H1 (cell line): Measurements from ENCODE around the gene GLP1R. TPM values are rescaled to one million over a fixed set of nuclear protein-coding genes. Genes with fewer than 3 reads are reported as not detected.

Source experiments
- CTCF ChIA-PET: fragments of 300-600 bp; sonication (Branson Sonifier 250); formaldehyde crosslinking; loops from one replicate; lab custom pipeline; 2021; ENCODE audit not compliant: partially characterized antibody; lab: Charles Lee
- POLR2A ChIA-PET: fragments of 300-600 bp; sonication (Branson Sonifier 250); formaldehyde crosslinking; loops from one replicate; lab custom pipeline; 2021; ENCODE audit warnings: inconsistent platforms; ENCODE audit not compliant: partially characterized antibody; lab: Charles Lee
- DNase-seq, 2 experiments: peaks; one replicate each; pipeline versions ENCODE4 v3.0.0 to v3.0.0-alpha.2; 2010 to 2022; ENCODE audit warnings: low spot score in 2 of 2, low read depth in 1 of 2, mixed read lengths in 1 of 2
- FAIRE-seq: peaks from 2 replicates; lab custom pipeline; 2011; peaks lifted over from hg19 to GRCh38; lab: Jason Lieb, UNC
- H2AFZ ChIP-seq: 2 replicates; pipeline ENCODE4 v1.8.1; 2012; ENCODE audit warnings: low read length, inconsistent platforms
- H2AK5ac ChIP-seq: 2 replicates; pipeline ENCODE4 v1.6.1; 2013; ENCODE audit warnings: low read depth, low read length
- H2BK120ac ChIP-seq: replicated peaks from 2 replicates; pipeline ENCODE3; 2013; ENCODE audit warnings: low read depth, low read length, inconsistent platforms
- H2BK12ac ChIP-seq: 2 replicates; pipeline ENCODE4 v1.6.1; 2013; ENCODE audit warnings: low read depth, low read length
- H2BK15ac ChIP-seq: 2 replicates; pipeline ENCODE4 v1.6.1; 2013; ENCODE audit warnings: low read length
- H2BK20ac ChIP-seq: 2 replicates; pipeline ENCODE4 v1.6.1; 2013; ENCODE audit warnings: low read length
- H2BK5ac ChIP-seq: 2 replicates; pipeline ENCODE4 v1.6.1; 2013; ENCODE audit warnings: low read depth, low read length
- H3K14ac ChIP-seq: 2 replicates; pipeline ENCODE4 v1.6.1; 2013; ENCODE audit warnings: inconsistent platforms; ENCODE audit not compliant: insufficient read length
- H3K18ac ChIP-seq: 2 replicates; pipeline ENCODE4 v1.6.1; 2013; ENCODE audit warnings: low read length; ENCODE audit errors: extremely low read depth
- H3K23ac ChIP-seq: 2 replicates; pipeline ENCODE4 v1.6.1; 2013; ENCODE audit warnings: inconsistent platforms; ENCODE audit not compliant: insufficient read length
- H3K23me2 ChIP-seq: 2 replicates; pipeline ENCODE4 v1.6.1; 2013; ENCODE audit warnings: low read depth, low read length
- H3K27ac ChIP-seq: 2 replicates; pipeline ENCODE4 v1.6.1; 2011; ENCODE audit warnings: low read depth, low read length, inconsistent platforms
- H3K27me3 ChIP-seq, 4 experiments: replicated peaks in 1 of 4; 1 replicate in 1 of 4; 2 replicates in 3 of 4; pipeline versions ENCODE4 v1.6.1 to v1.8.1; 2011 to 2013; ENCODE audit warnings: low read length in 3 of 4, mild to moderate bottlenecking in 3 of 4, inconsistent platforms in 2 of 4, mixed read lengths in 2 of 4, moderate library complexity in 1 of 4; ENCODE audit not compliant: control insufficient read depth in 3 of 4, insufficient read depth in 3 of 4; ENCODE audit errors: extremely low read depth in 1 of 4
- H3K36me3 ChIP-seq, 4 experiments: 2 replicates each; pipeline versions ENCODE4 v1.6.1 to v1.8.1; 2011 to 2013; ENCODE audit warnings: mild to moderate bottlenecking in 4 of 4, low read length in 3 of 4, moderate library complexity in 2 of 4, control low read depth in 1 of 4, inconsistent platforms in 1 of 4; ENCODE audit not compliant: insufficient read depth in 4 of 4, control insufficient read depth in 2 of 4
- H3K4ac ChIP-seq: replicated peaks from 2 replicates; pipeline ENCODE3; 2013; ENCODE audit warnings: low read length, low read depth, mixed read lengths, inconsistent platforms; ENCODE audit not compliant: insufficient read length
- H3K4me1 ChIP-seq, 4 experiments: replicated peaks in 1 of 4; 1 replicate in 1 of 4; 2 replicates in 3 of 4; pipeline versions ENCODE4 v1.6.1 to v1.8.1; 2011 to 2013; ENCODE audit warnings: low read length in 3 of 4, inconsistent platforms in 2 of 4, mixed read lengths in 1 of 4; ENCODE audit not compliant: insufficient read depth in 4 of 4, control insufficient read depth in 3 of 4
- H3K4me2 ChIP-seq, 2 experiments: 2 replicates each; pipeline versions ENCODE4 v1.6.1 to v1.8.1; 2011 to 2013; ENCODE audit warnings: low read depth in 2 of 2, low read length in 2 of 2, control low read depth in 1 of 2, inconsistent platforms in 1 of 2, mild to moderate bottlenecking in 1 of 2; ENCODE audit not compliant: insufficient read depth in 1 of 2
- H3K4me3 ChIP-seq, 4 experiments: fragments of 200-600, 300-600 bp in 1 of 4; sonication (generic), shearing (Covaris generic), sonication (Bioruptor Twin) in 1 of 4; 2 replicates each; pipeline versions ENCODE4 v1.5.1 to v1.8.1; 2011 to 2016; ENCODE audit warnings: low read length in 4 of 4, low read depth in 3 of 4, control low read depth in 2 of 4, inconsistent platforms in 2 of 4, mild to moderate bottlenecking in 2 of 4, mixed read lengths in 1 of 4, moderate library complexity in 1 of 4; ENCODE audit not compliant: insufficient read depth in 2 of 4; ENCODE audit errors: extremely low read depth in 1 of 4
- H3K56ac ChIP-seq: replicated peaks from 2 replicates; pipeline ENCODE3; 2013; ENCODE audit warnings: low read depth, mild to moderate bottlenecking, mixed read lengths, low read length, inconsistent platforms; ENCODE audit not compliant: insufficient read length
- H3K79me1 ChIP-seq: 2 replicates; pipeline ENCODE4 v1.6.1; 2013; ENCODE audit warnings: low read depth, low read length, control low read depth
- H3K79me2 ChIP-seq, 2 experiments: 2 replicates each; pipeline versions ENCODE4 v1.6.1 to v1.8.1; 2012 to 2013; ENCODE audit warnings: low read length in 2 of 2, mild to moderate bottlenecking in 2 of 2, inconsistent platforms in 1 of 2; ENCODE audit not compliant: insufficient read depth in 2 of 2, control insufficient read depth in 1 of 2
- H3K9ac ChIP-seq, 4 experiments: replicated peaks in 1 of 4; 1 replicate in 1 of 4; 2 replicates in 3 of 4; pipeline versions ENCODE4 v1.6.1 to v1.8.1; 2011 to 2013; ENCODE audit warnings: low read depth in 3 of 4, low read length in 3 of 4, control low read depth in 2 of 4, mild to moderate bottlenecking in 2 of 4, moderate library complexity in 2 of 4, inconsistent platforms in 1 of 4; ENCODE audit errors: extremely low read depth in 1 of 4
- H3K9me3 ChIP-seq, 2 experiments: 2 replicates each; pipeline versions ENCODE4 v1.6.1 to v1.8.1; 2012 to 2013; ENCODE audit warnings: mild to moderate bottlenecking in 2 of 2, moderate library complexity in 2 of 2, control low read depth in 1 of 2, inconsistent platforms in 1 of 2, low read depth in 1 of 2, low read length in 1 of 2, mixed read lengths in 1 of 2; ENCODE audit not compliant: insufficient read depth in 2 of 2
- H4K20me1 ChIP-seq, 2 experiments: replicated peaks in 1 of 2; 2 replicates each; pipeline versions ENCODE3 to v1.8.1; 2011 to 2013; ENCODE audit warnings: inconsistent platforms in 2 of 2, low read length in 2 of 2, mild to moderate bottlenecking in 1 of 2; ENCODE audit not compliant: insufficient read depth in 2 of 2, control insufficient read depth in 1 of 2
- H4K5ac ChIP-seq: 2 replicates; pipeline ENCODE4 v1.6.1; 2013; ENCODE audit warnings: low read length, low read depth, mixed read lengths, inconsistent platforms; ENCODE audit not compliant: insufficient read length
- H4K8ac ChIP-seq: 2 replicates; pipeline ENCODE4 v1.8.0; 2013; ENCODE audit warnings: mild to moderate bottlenecking, moderate library complexity, low read length, inconsistent platforms; ENCODE audit not compliant: insufficient read depth; ENCODE audit errors: extremely low read depth
- H4K91ac ChIP-seq: replicated peaks from 2 replicates; pipeline ENCODE3; 2013; ENCODE audit warnings: low read length, mixed read lengths, inconsistent platforms; ENCODE audit not compliant: insufficient read length
- ASH2L ChIP-seq: fragments of 200-600, 300-600 bp; sonication (generic); IDR thresholded peaks from one replicate; pipeline ENCODE4 v1.7.1; 2017; ENCODE audit warnings: low read length
- BACH1 ChIP-seq: IDR thresholded peaks from 2 replicates; pipeline ENCODE4 v1.6.1; 2012; ENCODE audit warnings: low read length, improper control_type of control experiment
- CBX8 ChIP-seq: fragments of 300-800, 300-1000 bp; sonication (generic); IDR thresholded peaks from 2 replicates; pipeline ENCODE4 v1.7.1; 2016; ENCODE audit warnings: low read depth, low read length, borderline replicate concordance
- CREB1 ChIP-seq: IDR thresholded peaks from 2 replicates; pipeline ENCODE4 v1.6.1; 2012; ENCODE audit warnings: inconsistent platforms
- CTBP2 ChIP-seq: IDR thresholded peaks from 2 replicates; pipeline ENCODE4 v1.7.0; 2011; ENCODE audit warnings: borderline replicate concordance, mild to moderate bottlenecking, moderate library complexity, mixed read lengths, low read length; ENCODE audit not compliant: insufficient read depth, insufficient read length
- HDAC6 ChIP-seq: IDR thresholded peaks from one replicate; pipeline ENCODE4 v1.7.1; 2012; ENCODE audit warnings: low read depth, mild to moderate bottlenecking, inconsistent platforms, low read length, moderate library complexity
- RAD21 ChIP-seq, 2 experiments: IDR thresholded peaks in 1 of 2; conservative IDR thresholded peaks in 1 of 2; 2 replicates each; pipeline ENCODE4 v1.6.1; 2011; ENCODE audit warnings: low read depth in 2 of 2, low read length in 2 of 2, improper control_type of control experiment in 1 of 2, inconsistent platforms in 1 of 2, mild to moderate bottlenecking in 1 of 2, moderate library complexity in 1 of 2
- RFX5 ChIP-seq: IDR thresholded peaks from 2 replicates; pipeline ENCODE4 v1.6.1; 2011; ENCODE audit warnings: low read depth, low read length, improper control_type of control experiment, borderline replicate concordance
- RNF2 ChIP-seq: fragments of 200-900, 300-1000 bp; sonication (generic); IDR thresholded peaks from 2 replicates; pipeline ENCODE4 v1.7.1; 2016; ENCODE audit warnings: borderline replicate concordance, low read depth, mild to moderate bottlenecking, antibody characterized with exemption, low read length; ENCODE audit not compliant: poor library complexity, severe bottlenecking; ENCODE audit errors: missing control alignments
- SRF ChIP-seq: IDR thresholded peaks from 2 replicates; pipeline ENCODE4 v1.6.1; 2011; ENCODE audit warnings: mild to moderate bottlenecking, low read depth, low read length, moderate library complexity
- SUZ12 ChIP-seq: fragments of 200-600 bp; sonication (generic); IDR thresholded peaks from 2 replicates; pipeline ENCODE4 v1.6.1; 2012; ENCODE audit warnings: mild to moderate bottlenecking, inconsistent platforms, low read length, moderate library complexity, mixed read lengths
- TBP ChIP-seq: IDR thresholded peaks from 2 replicates; pipeline ENCODE4 v1.6.1; 2011; ENCODE audit warnings: low read depth, low read length, improper control_type of control experiment
- WGBS, 2 experiments: shearing (Covaris generic) in 1 of 2; methylation state at CpG; one replicate each; pipeline versions ENCODE4 v1.1.6 to v1.1.7; 2013 to 2015; ENCODE audit warnings: low lambda C conversion rate in 2 of 2, mixed read lengths in 2 of 2, inconsistent platforms in 1 of 2, low coverage in 1 of 2, missing lambda C conversion rate in 1 of 2; ENCODE audit not compliant: insufficient replicate concordance in 2 of 2, insufficient coverage in 1 of 2, insufficient read length in 1 of 2; ENCODE audit errors: extremely low coverage in 1 of 2, missing lambda C conversion rate in 1 of 2; 5-methylcytosine and 5-hydroxymethylcytosine counted together
- polyA plus RNA-seq, 7 experiments: library from polyadenylated mRNA; depleted of rRNA in 3 of 7; stranded (reverse) in 5 of 7; unstranded in 2 of 7; fragments of >200 nt in 5 of 7; fragments of 200-250 nt in 2 of 7; gene quantifications; 1 replicate in 5 of 7; 2 replicates in 1 of 7; 4 replicates in 1 of 7; pipeline versions ENCODE4 v1.2.1 to v1.2.3, GENCODE V29; 2011 to 2013; ENCODE audit warnings: missing spikeins in 2 of 7, mixed read lengths in 2 of 7
- total RNA-seq: library from RNA; stranded (reverse); fragmentation: NEBNext Ultra II Directional; extraction: Animal tissue kit (Norgen Biotek cat#: 25700); gene quantifications from 2 replicates; pipeline ENCODE4 v1.2.1, GENCODE V29; 2021

The GLP1R gene
- total and polyA plus RNA-seq, 2 of the 8 experiments (the other 6 are each of a cell fraction or from before 2014, with no cell fraction given) = 2.6 to 2.7 TPM

- H2BK20ac ChIP-seq = no peak overlapping the region
- no peaks in the 10 kb centered on the region for H3K23me2 ChIP-seq
- no peak overlapping the region for H3K14ac ChIP-seq
- peak overlapping the region in 1 of 2 experiments; percentile 3; a peak in 1 of 4 replicates for H3K4me2 ChIP-seq
- no peaks in the 10 kb centered on the region for H3K9me3 ChIP-seq
- no peak overlapping the region for H2AFZ ChIP-seq
- H3K23ac ChIP-seq = no peak overlapping the region
- no peak overlapping the region for H2BK15ac ChIP-seq
- H4K5ac ChIP-seq = no peak overlapping the region
- no peak overlapping the region for H3K18ac ChIP-seq
- H2BK5ac ChIP-seq = no peak overlapping the region
- no peaks in the 10 kb centered on the region for H3K36me3 ChIP-seq
- H2BK12ac ChIP-seq = no peak overlapping the region
- WGBS, 2 experiments = 21% methylated on average over 1 of the region's 1 CpG; no CpG with 5 or more reads in 1 of the 2 experiments
- H3K56ac ChIP-seq = peak overlapping the region; percentile 9
- no peak overlapping the region for H3K9ac ChIP-seq
- H4K8ac ChIP-seq = no peak overlapping the region
- no peaks in the 10 kb centered on the region for H4K20me1 ChIP-seq
- no peak overlapping the region for H4K91ac ChIP-seq
- H3K4me1 ChIP-seq = peaks cover 7 to 24% (median 10%) of the 10 kb centered on the region in 4 experiments; a peak in 6 of 7 replicates
- H3K79me1 ChIP-seq = no peaks in the 10 kb centered on the region
- no peak overlapping the region for H3K27ac ChIP-seq
- H2AK5ac ChIP-seq = no peak overlapping the region
- FAIRE-seq (peak; percentile 96), DNase-seq (peak in 1 of 2 experiments; percentile 21)
- H3K27me3 ChIP-seq = no peaks in the 10 kb centered on the region
- no peaks in the 10 kb centered on the region for H3K79me2 ChIP-seq
- no peak overlapping the region for H2BK120ac ChIP-seq
- no peak overlapping the region for H3K4ac ChIP-seq
- POLR2A ChIA-PET = no interaction called here
- no peak overlapping the region for H3K4me3 ChIP-seq
- CTCF ChIA-PET = interaction anchor here (0.7 to 12.5 kb wide), 24 partner anchors 9 to 220 kb away, joined by 3 to 153 read pairs (median 6); no protein-coding TSS in a partner anchor
- TF ChIP-seq SRF (no peak), SUZ12 (no peak), RAD21 (IDR thresholded peaks at IDR 0.05 in 1 of 2, conservative IDR thresholded peaks at IDR 0.05 in 1 of 2; ENCODE audit: low read depth in 2 of 2, low read length in 2 of 2) (peak; percentile 84 to 85), HDAC6 (no peak), TBP (no peak), CTBP2 (no peak), RNF2 (no peak), RFX5 (no peak), BACH1 (no peak), CBX8 (no peak), CREB1 (no peak), ASH2L (no peak)
These were observed 43.5 kb downstream of the GLP1R start for GRCh38 chr6:39092124-39092523.
